ENCODE data around the gene EPHB1.

EPHB1 gene

GRCh38 chr3:134904776-134905646 is 110.0 kb downstream of the EPHB1 start:
- no peak for DNase-seq (ENCODE audit: low read depth in 1 of 2, low spot score in 1 of 2)

- DNase-seq (ENCODE audit: low read depth in 1 of 2, low spot score in 1 of 2), result no peak
Observed at GRCh38 chr3:134905647-134905935, 110.5 kb downstream of the EPHB1 start.

GRCh38 chr3:134908271-134908670 is 113.2 kb downstream of the EPHB1 start:
- DNase-seq (ENCODE audit: low read depth in 1 of 2, low spot score in 1 of 2), result no peak

- no peak for DNase-seq (ENCODE audit: low read depth in 1 of 2, low spot score in 1 of 2)
Observed at GRCh38 chr3:134910026-134910425, 115.0 kb downstream of the EPHB1 start.

- DNase-seq (ENCODE audit: low read depth in 1 of 2, low spot score in 1 of 2), result no peak
Observed at GRCh38 chr3:134911586-134912548, 116.8 kb downstream of the EPHB1 start.

- no peak for DNase-seq (ENCODE audit: low read depth in 1 of 2, low spot score in 1 of 2)
Observed at GRCh38 chr3:134916276-134916961, 121.4 kb downstream of the EPHB1 start.

- no peak for DNase-seq (ENCODE audit: low read depth in 1 of 2, low spot score in 1 of 2)
Observed at GRCh38 chr3:134917631-134918030, 122.6 kb downstream of the EPHB1 start.

- DNase-seq (ENCODE audit: low read depth in 1 of 2, low spot score in 1 of 2), result no peak
Observed at GRCh38 chr3:134918441-134918840, 123.4 kb downstream of the EPHB1 start.

DNA sequence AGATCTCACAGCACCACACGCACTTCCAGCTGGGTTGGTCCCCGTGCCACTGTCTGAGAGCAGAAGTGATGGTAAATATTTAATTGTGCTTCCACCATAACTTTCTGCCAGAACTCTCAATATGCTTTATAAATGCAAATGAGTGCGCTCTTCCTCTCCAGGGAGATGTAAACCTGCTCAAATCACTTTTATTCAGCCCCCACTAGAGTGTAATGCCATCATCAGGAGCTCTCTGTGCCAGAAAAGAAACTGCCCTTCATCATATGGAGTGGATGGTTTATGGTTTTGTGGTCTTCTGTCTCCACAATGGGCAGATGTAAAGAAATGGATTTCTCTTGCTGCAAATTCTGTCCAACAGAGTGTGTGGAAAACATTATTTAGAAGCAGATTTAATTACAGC is 127.0 kb downstream of the EPHB1 start:
- no peak for DNase-seq (ENCODE audit: low read depth in 1 of 2, low spot score in 1 of 2)

DNA sequence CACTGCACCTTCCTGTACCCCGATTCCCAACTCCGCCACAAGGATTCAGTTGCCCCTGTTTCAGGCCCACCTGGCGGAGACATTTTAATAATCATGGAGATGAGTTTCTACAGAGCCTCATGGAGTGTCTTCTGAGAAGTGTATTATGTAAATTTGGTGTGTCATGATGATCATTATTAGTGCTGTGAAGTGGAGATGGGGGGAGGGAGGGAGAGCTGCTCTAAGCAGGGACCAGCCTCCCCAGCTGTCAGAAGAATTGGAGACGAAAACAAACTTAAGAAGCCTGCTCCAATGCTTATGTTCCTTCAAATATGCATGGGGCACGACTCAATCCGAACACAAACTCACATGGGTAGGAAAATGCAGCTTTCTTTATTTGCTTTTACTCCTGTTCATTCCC is 127.8 kb downstream of the EPHB1 start:
- DNase-seq (ENCODE audit: low read depth in 1 of 2, low spot score in 1 of 2), result no peak

- DNase-seq (ENCODE audit: low read depth in 1 of 2, low spot score in 1 of 2), result no peak
Observed at GRCh38 chr3:134923286-134923685, 128.2 kb downstream of the EPHB1 start.

GRCh38 chr3:134927599-134927998 is 132.5 kb downstream of the EPHB1 start:
- DNase-seq (ENCODE audit: low read depth in 1 of 2, low spot score in 1 of 2), result no peak

- no peak for DNase-seq (ENCODE audit: low read depth in 1 of 2, low spot score in 1 of 2)
Observed at GRCh38 chr3:134928392-134928791, 133.3 kb downstream of the EPHB1 start.

DNA sequence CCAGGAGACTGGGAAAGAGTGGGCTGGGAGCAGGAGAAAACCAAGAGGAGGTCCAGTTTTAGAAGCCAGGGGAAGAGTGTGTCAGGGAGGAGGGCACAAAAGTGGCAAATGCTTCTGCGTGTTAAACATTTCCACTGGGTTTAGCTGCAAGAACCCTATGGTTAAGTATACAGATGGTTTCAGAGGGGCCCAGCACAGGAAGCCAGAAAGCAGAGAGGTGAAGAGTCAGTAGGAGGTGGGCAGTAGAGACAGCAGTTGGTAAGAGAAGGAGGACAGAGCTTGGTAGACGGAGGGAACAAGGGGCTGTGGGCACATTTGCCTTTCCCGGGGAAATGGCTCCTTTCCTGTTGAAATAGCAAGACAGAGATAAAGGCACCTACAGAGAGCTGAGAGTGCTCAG is 133.8 kb downstream of the EPHB1 start:
- DNase-seq (ENCODE audit: low read depth in 1 of 2, low spot score in 1 of 2), result no peak

- DNase-seq (ENCODE audit: low read depth in 1 of 2, low spot score in 1 of 2), result no peak
Observed at GRCh38 chr3:134929976-134930375, 134.9 kb downstream of the EPHB1 start.

GRCh38 chr3:134931045-134931785 is 136.2 kb downstream of the EPHB1 start:
- no peak for DNase-seq (ENCODE audit: low read depth in 1 of 2, low spot score in 1 of 2)

- no peak for DNase-seq (ENCODE audit: low read depth in 1 of 2, low spot score in 1 of 2)
Observed at GRCh38 chr3:134932035-134932434, 137.0 kb downstream of the EPHB1 start.

DNA sequence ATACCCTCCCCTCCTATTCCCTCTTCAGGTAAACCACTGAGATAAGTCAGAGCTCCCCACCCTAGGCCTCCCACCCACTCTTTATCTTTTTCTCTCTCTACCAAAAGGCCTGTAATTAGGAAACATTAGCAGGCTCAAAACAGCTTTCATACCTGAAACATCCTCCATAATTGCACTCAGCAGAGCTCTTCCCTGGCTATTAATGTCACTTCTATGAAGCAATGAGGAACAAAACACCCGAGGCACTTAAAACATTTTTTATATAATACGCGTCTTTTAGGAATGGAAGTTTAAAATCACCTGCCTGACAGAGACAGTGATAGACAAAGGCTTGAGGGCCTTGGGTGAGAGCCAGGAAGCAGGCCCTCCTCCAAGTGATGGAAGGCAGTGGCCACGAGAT is 138.9 kb downstream of the EPHB1 start:
- no peak for DNase-seq (ENCODE audit: low read depth in 1 of 2, low spot score in 1 of 2)

GRCh38 chr3:134934933-134935332 is 139.9 kb downstream of the EPHB1 start:
- DNase-seq (ENCODE audit: low read depth in 1 of 2, low spot score in 1 of 2), result no peak

GRCh38 chr3:134937256-134938028 is 142.4 kb downstream of the EPHB1 start:
- DNase-seq (ENCODE audit: low read depth in 1 of 2, low spot score in 1 of 2), result no peak
